OCI-LY3 (cell line): ENCODE results near the gene NDUFS7.

Experiments
- H2AFZ ChIP-seq: fragments of 200-600, 300-600 bp; shearing (Covaris generic); 2 replicates; pipeline ENCODE4 v1.6.0; 2014; ENCODE audit warnings: antibody characterized with exemption, low read depth, low read length
- H3K27ac ChIP-seq: fragments of 200-600, 300-600 bp; sonication (generic); 2 replicates; pipeline ENCODE4 v1.5.1; 2014; ENCODE audit warnings: mild to moderate bottlenecking, low read length, moderate library complexity, mixed read lengths
- H3K27me3 ChIP-seq: fragments of 200-600, 300-600 bp; sonication (generic); 2 replicates; pipeline ENCODE4 v1.6.1; 2014; ENCODE audit warnings: low read depth, low read length, mixed read lengths
- H3K36me3 ChIP-seq: fragments of 200-600, 300-600 bp; sonication (generic); replicated peaks from 2 replicates; pipeline ENCODE3; 2014; ENCODE audit warnings: low read depth, low read length, mixed read lengths
- H3K4me1 ChIP-seq: fragments of 300-600, 200-600 bp; sonication (generic); 2 replicates; pipeline ENCODE4 v1.6.1; 2014; ENCODE audit warnings: low read length, mixed read lengths
- H3K4me2 ChIP-seq: fragments of 200-600, 300-600 bp; sonication (generic); 2 replicates; pipeline ENCODE4 v1.6.1; 2014; ENCODE audit warnings: low read length, mixed read lengths
- H3K4me3 ChIP-seq: fragments of 300-600, 200-600 bp; sonication (generic); 2 replicates; pipeline ENCODE4 v1.5.1; 2014; ENCODE audit warnings: antibody characterized with exemption, mild to moderate bottlenecking, low read length, moderate library complexity
- H3K79me2 ChIP-seq: fragments of 300-600, 200-600 bp; shearing (Covaris generic); 2 replicates; pipeline ENCODE4 v1.6.1; 2014; ENCODE audit warnings: mild to moderate bottlenecking, low read length, mixed read lengths
- H3K9ac ChIP-seq: fragments of 300-600, 200-600 bp; shearing (Covaris generic); 2 replicates; pipeline ENCODE4 v1.6.0; 2014; ENCODE audit warnings: mild to moderate bottlenecking, low read length, moderate library complexity
- H3K9me3 ChIP-seq: fragments of 200-600, 300-600 bp; shearing (Covaris generic); 2 replicates; pipeline ENCODE4 v1.6.1; 2014; ENCODE audit warnings: low read length, mixed read lengths; ENCODE audit not compliant: insufficient read depth
- H4K20me1 ChIP-seq: fragments of 200-600, 300-600 bp; sonication (generic); 2 replicates; pipeline ENCODE4 v1.6.1; 2016; ENCODE audit warnings: low read length, mixed read lengths; ENCODE audit not compliant: insufficient read depth
- EZH2phosphoT487 ChIP-seq: fragments of 200-600 bp; shearing (Covaris generic); IDR thresholded peaks from 2 replicates; pipeline ENCODE4 v1.6.1; 2018; ENCODE audit warnings: antibody characterized with exemption, mixed run types, low read depth
- TF ChIP-seq, protein P1 (sequence below): fragments of 200-600, 300-600 bp; sonication (generic); IDR thresholded peaks from 2 replicates; pipeline ENCODE4 v1.5.1; 2014; ENCODE audit warnings: antibody characterized with exemption, low read length, low read depth

The NDUFS7 gene

GRCh38 chr19:1357531-1358109 lies 26.1 kb upstream of the NDUFS7 start:
- H3K9ac ChIP-seq: no peak overlapping the region
- H4K20me1 ChIP-seq: no peaks in the 10 kb centered on the region
- TF ChIP-seq, protein P1, sequence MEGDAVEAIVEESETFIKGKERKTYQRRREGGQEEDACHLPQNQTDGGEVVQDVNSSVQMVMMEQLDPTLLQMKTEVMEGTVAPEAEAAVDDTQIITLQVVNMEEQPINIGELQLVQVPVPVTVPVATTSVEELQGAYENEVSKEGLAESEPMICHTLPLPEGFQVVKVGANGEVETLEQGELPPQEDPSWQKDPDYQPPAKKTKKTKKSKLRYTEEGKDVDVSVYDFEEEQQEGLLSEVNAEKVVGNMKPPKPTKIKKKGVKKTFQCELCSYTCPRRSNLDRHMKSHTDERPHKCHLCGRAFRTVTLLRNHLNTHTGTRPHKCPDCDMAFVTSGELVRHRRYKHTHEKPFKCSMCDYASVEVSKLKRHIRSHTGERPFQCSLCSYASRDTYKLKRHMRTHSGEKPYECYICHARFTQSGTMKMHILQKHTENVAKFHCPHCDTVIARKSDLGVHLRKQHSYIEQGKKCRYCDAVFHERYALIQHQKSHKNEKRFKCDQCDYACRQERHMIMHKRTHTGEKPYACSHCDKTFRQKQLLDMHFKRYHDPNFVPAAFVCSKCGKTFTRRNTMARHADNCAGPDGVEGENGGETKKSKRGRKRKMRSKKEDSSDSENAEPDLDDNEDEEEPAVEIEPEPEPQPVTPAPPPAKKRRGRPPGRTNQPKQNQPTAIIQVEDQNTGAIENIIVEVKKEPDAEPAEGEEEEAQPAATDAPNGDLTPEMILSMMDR: no peak
- TF ChIP-seq EZH2phosphoT487: no peak
- no peak overlapping the region for H3K4me2 ChIP-seq
- no peaks in the 10 kb centered on the region for H3K27me3 ChIP-seq
- H3K4me3 ChIP-seq: no peak overlapping the region
- H3K4me1 ChIP-seq: peaks cover 14% of the 10 kb centered on the region
- H2AFZ ChIP-seq: no peak overlapping the region
- no peaks in the 10 kb centered on the region for H3K9me3 ChIP-seq
- H3K79me2 ChIP-seq: peaks cover 11% of the 10 kb centered on the region; the same call in 1 of the 2 replicates
- no peak overlapping the region for H3K27ac ChIP-seq
- H3K36me3 ChIP-seq: peaks cover 39% of the 10 kb centered on the region

- TF ChIP-seq, protein P1: no peak
- no peak for TF ChIP-seq EZH2phosphoT487
- H3K9me3 ChIP-seq: no peaks in the 10 kb centered on the region
- H3K79me2 ChIP-seq: peaks cover 9% of the 10 kb centered on the region; the same call in 1 of the 2 replicates
- no peaks in the 10 kb centered on the region for H4K20me1 ChIP-seq
- H3K27me3 ChIP-seq: no peaks in the 10 kb centered on the region
- H2AFZ ChIP-seq: no peak overlapping the region
- H3K4me1 ChIP-seq: peaks cover 14% of the 10 kb centered on the region
- peaks cover 48% of the 10 kb centered on the region for H3K36me3 ChIP-seq
- no peak overlapping the region for H3K4me3 ChIP-seq
- H3K9ac ChIP-seq: no peak overlapping the region
- H3K4me2 ChIP-seq: no peak overlapping the region
- no peak overlapping the region for H3K27ac ChIP-seq
These were observed 23.4 kb upstream of the NDUFS7 start for GRCh38 chr19:1360126-1360817.

DNA sequence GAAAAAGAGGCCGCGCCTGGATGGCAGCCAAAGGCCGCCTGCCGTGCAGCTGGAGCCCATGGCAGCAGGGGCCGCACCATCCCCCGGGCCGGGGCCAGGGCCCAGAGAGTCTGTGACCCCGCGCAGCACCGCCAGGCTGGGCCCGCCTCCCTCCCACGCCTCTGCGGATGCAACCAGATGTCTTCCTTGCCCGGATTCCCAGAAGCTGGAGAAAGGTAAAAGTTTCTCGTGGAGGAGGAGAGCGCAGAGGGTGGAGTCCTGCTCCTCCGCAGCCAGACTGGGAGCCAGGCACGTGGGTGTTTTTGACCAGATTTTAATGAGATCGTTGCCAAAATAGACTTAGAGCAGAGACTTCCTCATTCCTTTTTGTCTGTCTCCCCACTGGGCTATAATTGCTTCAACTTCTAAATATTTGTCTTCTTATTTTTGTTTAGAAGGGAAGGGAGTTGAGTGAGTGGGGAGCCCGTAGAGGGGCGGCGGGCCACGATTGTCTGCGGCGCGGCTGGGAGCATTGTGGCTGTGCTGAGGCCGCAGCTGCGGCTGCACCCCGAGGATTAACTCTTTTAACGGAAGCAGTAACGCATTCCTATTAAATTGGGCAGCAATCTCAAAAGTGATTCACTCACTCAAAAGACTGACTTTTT lies 22.8 kb upstream of the NDUFS7 start:
- Histone ChIP-seq H3K4me3 (no peak overlapping the region), H3K27ac (no peak overlapping the region), H2AFZ (no peak overlapping the region), H3K9ac (no peak overlapping the region), H3K36me3 (peaks cover 49% of the 10 kb centered on the region), H3K4me2 (no peak overlapping the region), H3K79me2 (peaks cover 3% of the 10 kb centered on the region; the same call in 1 of the 2 replicates), H4K20me1 (no peaks in the 10 kb centered on the region), H3K9me3 (no peaks in the 10 kb centered on the region), H3K27me3 (no peaks in the 10 kb centered on the region), H3K4me1 (peaks cover 9% of the 10 kb centered on the region)
- TF ChIP-seq EZH2phosphoT487: no peak
- TF ChIP-seq, protein P1: no peak

GRCh38 chr19:1361601-1362386 lies 21.9 kb upstream of the NDUFS7 start:
- Histone ChIP-seq H3K4me1 (peaks cover 6% of the 10 kb centered on the region; the same call in 1 of the 2 replicates), H3K27me3 (no peaks in the 10 kb centered on the region), H3K36me3 (peaks cover 49% of the 10 kb centered on the region), H4K20me1 (no peaks in the 10 kb centered on the region), H3K4me3 (no peak overlapping the region), H3K9ac (no peak overlapping the region), H3K4me2 (no peak overlapping the region), H2AFZ (no peak overlapping the region), H3K79me2 (no peaks in the 10 kb centered on the region), H3K27ac (no peak overlapping the region), H3K9me3 (no peaks in the 10 kb centered on the region)
- TF ChIP-seq, protein P1: no peak
- TF ChIP-seq EZH2phosphoT487: no peak
